AG04449 (cell line): ENCODE data around the gene MRPL27.

Experiments
- CTCF ChIA-PET: fragments of 350-600 bp; formaldehyde crosslinking; extraction: SDS; loops from one replicate; lab custom pipeline; 2021; ENCODE audit warnings: antibody characterized with exemption; lab: Yijun Ruan, JAX
- POLR2A ChIA-PET: fragments of 400-600, 350-600 bp; formaldehyde crosslinking; extraction: SDS; loops from one replicate; lab custom pipeline; 2020; ENCODE audit warnings: antibody characterized with exemption, inconsistent platforms; lab: Yijun Ruan, JAX
- DNase-seq: peaks from one replicate; pipeline ENCODE4 v3.0.0-alpha.2; 2010; ENCODE audit warnings: low read depth, low spot score
- H3K4me3 ChIP-seq: 2 replicates; pipeline ENCODE4 v1.5.1; 2011; ENCODE audit warnings: low read depth, mild to moderate bottlenecking, control low read depth, low read length
- CTCF ChIP-seq: IDR thresholded peaks from one replicate; pipeline ENCODE4 v1.5.1; 2011; ENCODE audit warnings: mild to moderate bottlenecking, moderate library complexity, low read length, control low read depth, inconsistent platforms; ENCODE audit not compliant: insufficient read depth; ENCODE audit errors: missing control alignments

Gene MRPL27

DNA sequence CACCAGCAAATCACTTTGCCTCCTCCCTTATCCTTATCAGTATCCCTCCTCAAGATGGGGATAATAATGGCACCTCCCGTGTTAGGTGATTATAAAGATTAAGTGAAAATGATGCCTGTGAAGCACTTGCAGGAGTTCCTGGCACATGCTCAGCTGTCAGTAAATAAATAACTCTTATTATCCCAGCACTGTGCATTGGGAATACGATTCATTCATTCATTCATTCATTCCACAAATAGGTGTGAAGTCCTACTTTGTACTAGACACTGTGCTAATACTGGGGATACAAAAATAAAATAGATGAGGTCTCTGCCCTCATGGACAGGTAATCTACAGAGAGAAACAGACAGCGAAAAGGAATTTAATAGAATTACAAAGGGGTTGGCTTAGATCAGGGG, 25.1 kb downstream of the MRPL27 start:
- peak overlapping the region; percentile 84 for H3K4me3 ChIP-seq
- CTCF ChIA-PET, result interaction anchor here (1.0 to 7.6 kb wide), 5 partner anchors 12 to 254 kb away, joined by 3 to 116 read pairs (median 3); partner anchors contain the start of gene LRRC59
- TF ChIP-seq CTCF, result no peak
- no peak for DNase-seq
- POLR2A ChIA-PET, result interaction anchor here (2.5 kb wide), 1 partner anchor 14 kb away, joined by 8 read pairs; no protein-coding TSS in a partner anchor

GRCh38 chr17:50347117-50347893, 25.7 kb downstream of the MRPL27 start:
- POLR2A ChIA-PET, result interaction anchor here (1.7 to 2.5 kb wide), 2 partner anchors 14 to 146 kb away, joined by 8 read pairs; partner anchors contain the start of gene COL1A1
- CTCF ChIA-PET, result interaction anchor here (1.0 to 7.6 kb wide), 10 partner anchors 11 to 253 kb away, joined by 3 to 116 read pairs (median 3); partner anchors contain the start of genes LRRC59 and RSAD1
- no peak for TF ChIP-seq CTCF
- no peak for DNase-seq
- H3K4me3 ChIP-seq, result peak overlapping the region; percentile 84

GRCh38 chr17:50346313-50347116, 26.5 kb downstream of the MRPL27 start:
- POLR2A ChIA-PET, result interaction anchor here (1.0 to 1.7 kb wide), 2 partner anchors 145 to 177 kb away, joined by 3 to 8 read pairs; partner anchors contain the start of gene COL1A1
- H3K4me3 ChIP-seq, result peak overlapping the region; percentile 84
- CTCF ChIA-PET, result interaction anchor here (1.0 to 7.6 kb wide), 8 partner anchors 11 to 252 kb away, joined by 3 to 116 read pairs (median 4); partner anchors contain the start of genes LRRC59 and RSAD1
- no peak for TF ChIP-seq CTCF
- no peak for DNase-seq

- ChIA-PET POLR2A (interaction anchor here (1.0 to 1.7 kb wide), 2 partner anchors 144 to 176 kb away, joined by 3 to 8 read pairs; partner anchors contain the start of gene COL1A1), CTCF (interaction anchor here (1.0 to 7.6 kb wide), 6 partner anchors 10 to 52 kb away, joined by 3 to 116 read pairs (median 4); partner anchors contain the start of gene LRRC59)
- TF ChIP-seq CTCF, result no peak
- DNase-seq, result no peak
- peak within 1 kb of the TSS; percentile 84 for H3K4me3 ChIP-seq
Observed at GRCh38 chr17:50345432-50346312, 27.3 kb downstream of the MRPL27 start, which contains the start of gene XYLT2. Gene XYLT2 (plus strand): TSS chr17:50346126. CDS start chr17:50346141, 15 bp downstream.

- CTCF ChIA-PET, result interaction anchor here (1.3 to 1.7 kb wide), 2 partner anchors 9 to 17 kb away, joined by 4 to 7 read pairs; no protein-coding TSS in a partner anchor
- no peak overlapping the region for H3K4me3 ChIP-seq
- no peak for TF ChIP-seq CTCF
- POLR2A ChIA-PET, result no interaction called here
- no peak for DNase-seq
Observed at GRCh38 chr17:50344731-50345365, 28.1 kb downstream of the MRPL27 start.
